Measurements from ENCODE around the gene GOLGA5.

- TF ChIP-seq CTCF (IDR thresholded peaks at IDR 0.05 in 8 of 11, conservative IDR thresholded peaks at IDR 0.05 in 3 of 11) (no peak), POLR2AphosphoS5 (IDR thresholded peaks at IDR 0.05) (no peak), POLR2A (IDR thresholded peaks at IDR 0.05) (no peak)
Measured at GRCh38 chr14:92787554-92787953, 6.6 kb upstream of the GOLGA5 start.
